HFF-Myc (cell line): Measurements from ENCODE around the gene MEOX2.

Source experiments
- DNase-seq: peaks from one replicate; pipeline ENCODE4 v3.0.0-alpha.2; 2011; ENCODE audit warnings: low read depth; ENCODE audit errors: extremely low read depth
- H3K4me3 ChIP-seq: replicated peaks from 2 replicates; pipeline ENCODE4 v1.5.1; 2011; ENCODE audit warnings: low read depth, mild to moderate bottlenecking, control low read depth, low read length
- CTCF ChIP-seq: IDR thresholded peaks from 2 replicates; pipeline ENCODE4 v1.5.1; 2012; ENCODE audit warnings: mild to moderate bottlenecking, low read depth, low read length, control low read depth; ENCODE audit errors: missing control alignments

The MEOX2 gene

DNA sequence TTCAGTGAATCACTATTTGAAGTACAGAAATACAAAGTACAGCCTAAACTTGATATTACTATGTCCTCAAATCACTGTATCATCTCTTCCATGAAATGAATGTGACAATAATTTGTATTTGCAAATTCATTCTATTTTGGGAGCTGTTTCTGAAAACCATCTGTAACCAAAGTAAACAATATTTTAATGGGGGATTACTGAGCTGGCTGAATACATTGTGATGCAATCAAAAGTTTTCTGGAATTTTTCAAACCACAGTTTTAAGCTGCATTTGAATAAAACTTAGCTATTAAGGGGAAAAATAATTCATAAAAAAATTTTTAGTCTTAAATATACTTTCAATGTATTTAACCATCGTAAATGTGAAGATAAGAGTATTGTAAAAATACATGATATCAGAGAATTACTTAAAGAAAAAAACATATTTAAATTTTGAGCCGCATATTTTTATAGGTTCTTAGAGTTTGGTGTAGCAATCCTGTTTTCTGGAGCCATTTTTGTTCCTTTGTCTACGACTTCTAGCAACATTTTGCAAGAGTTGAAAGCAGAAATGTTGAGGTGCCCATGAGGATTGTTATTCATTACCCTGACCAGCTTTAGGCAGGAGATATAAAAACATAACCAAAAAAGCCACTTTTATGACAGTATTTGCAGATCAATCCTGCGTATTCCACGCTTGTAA is 78.8 kb downstream of the MEOX2 start:
- no peak overlapping the region for H3K4me3 ChIP-seq

GRCh38 chr7:15606561-15606960 is 79.9 kb downstream of the MEOX2 start:
- TF ChIP-seq CTCF, result no peak
- no peak for DNase-seq
- H3K4me3 ChIP-seq, result no peak overlapping the region

More for the DNA sequence above, 78.8 kb downstream of the MEOX2 start:
- no peak for TF ChIP-seq CTCF
- no peak for DNase-seq

- no peak for TF ChIP-seq CTCF
- H3K4me3 ChIP-seq, result no peak overlapping the region
- DNase-seq, result no peak
Observed at GRCh38 chr7:15604166-15604565, 82.3 kb downstream of the MEOX2 start.

GRCh38 chr7:15603124-15603523 is 83.4 kb downstream of the MEOX2 start:
- no peak for DNase-seq
- no peak overlapping the region for H3K4me3 ChIP-seq
- no peak for TF ChIP-seq CTCF

- no peak for DNase-seq
- no peak overlapping the region for H3K4me3 ChIP-seq
- no peak for TF ChIP-seq CTCF
Observed at GRCh38 chr7:15602236-15602635, 84.2 kb downstream of the MEOX2 start.

- no peak overlapping the region for H3K4me3 ChIP-seq
- DNase-seq, result no peak
- TF ChIP-seq CTCF, result no peak
Observed at GRCh38 chr7:15601175-15601574, 85.3 kb downstream of the MEOX2 start.

GRCh38 chr7:15600298-15600697 is 86.2 kb downstream of the MEOX2 start:
- DNase-seq, result no peak
- H3K4me3 ChIP-seq, result no peak overlapping the region
- TF ChIP-seq CTCF, result no peak
